HepG2 (cell line): ENCODE results near the gene SLC12A3. TPM values are rescaled to one million over a fixed set of nuclear protein-coding genes. Genes with fewer than 3 reads are reported as not detected.

ENCODE experiments used
- ARID4A ChIP-seq: sonication (generic); formaldehyde crosslinking; IDR thresholded peaks from 2 replicates; pipeline ENCODE4 v1.5.0; 2020; ENCODE audit warnings: mild to moderate bottlenecking, missing genetic modification reagents, borderline replicate concordance
- BRD4 ChIP-seq: sonication (generic); formaldehyde crosslinking; IDR thresholded peaks from 2 replicates; pipeline ENCODE4 v1.4.0; 2020; ENCODE audit warnings: missing genetic modification reagents
- MLXIP ChIP-seq: sonication (generic); formaldehyde crosslinking; IDR thresholded peaks from 2 replicates; pipeline ENCODE4 v1.9.0; 2021; ENCODE audit warnings: missing genetic modification reagents, borderline replicate concordance
- RNF219 ChIP-seq: sonication (generic); formaldehyde crosslinking; IDR thresholded peaks from 2 replicates; pipeline ENCODE4 v1.5.0; 2020; ENCODE audit warnings: mild to moderate bottlenecking, missing genetic modification reagents
- TFAP4 ChIP-seq: sonication (generic); IDR thresholded peaks from 2 replicates; pipeline ENCODE4 v1.6.1; 2016; ENCODE audit warnings: low read depth, borderline replicate concordance
- TGIF2 ChIP-seq: IDR thresholded peaks from 2 replicates; pipeline ENCODE4 v1.6.1; 2016; ENCODE audit warnings: control low read depth, missing compliant biosample characterization
- ZMYM2 ChIP-seq: sonication (generic); formaldehyde crosslinking; IDR thresholded peaks from 2 replicates; pipeline ENCODE4 v1.8.0; 2022; ENCODE audit warnings: mild to moderate bottlenecking, missing genetic modification reagents
- ZNF263 ChIP-seq: sonication (generic); formaldehyde crosslinking; IDR thresholded peaks from 2 replicates; pipeline ENCODE4 v1.4.0; 2020; ENCODE audit warnings: missing genetic modification reagents
- ZNF34 ChIP-seq: sonication (generic); formaldehyde crosslinking; IDR thresholded peaks from 2 replicates; pipeline ENCODE4 v1.4.0; 2020; ENCODE audit warnings: mild to moderate bottlenecking, missing genetic modification reagents, borderline replicate concordance
- ZNF430 ChIP-seq: sonication (generic); formaldehyde crosslinking; IDR thresholded peaks from 2 replicates; pipeline ENCODE4 v1.9.0; 2021; ENCODE audit warnings: mild to moderate bottlenecking, missing genetic modification reagents
- ZNF574 ChIP-seq: sonication (generic); formaldehyde crosslinking; IDR thresholded peaks from 2 replicates; pipeline ENCODE4 v1.4.0; 2020; ENCODE audit warnings: missing genetic modification reagents
- ZNF598 ChIP-seq: sonication (generic); formaldehyde crosslinking; IDR thresholded peaks from 2 replicates; pipeline ENCODE4 v1.5.1; 2020; ENCODE audit warnings: mild to moderate bottlenecking, missing genetic modification reagents, borderline replicate concordance
- ZNF629 ChIP-seq: sonication (generic); formaldehyde crosslinking; conservative IDR thresholded peaks from 2 replicates; pipeline ENCODE4 v1.5.0; 2020; ENCODE audit warnings: missing genetic modification reagents
- ZNF788 ChIP-seq: sonication (generic); formaldehyde crosslinking; IDR thresholded peaks from 2 replicates; pipeline ENCODE4 v1.5.0; 2020; ENCODE audit warnings: mild to moderate bottlenecking, missing genetic modification reagents, borderline replicate concordance
- polyA plus RNA-seq, 8 experiments: library from polyadenylated mRNA; depleted of rRNA in 3 of 8; stranded (reverse) in 7 of 8; unstranded in 1 of 8; fragments of >200 nt; fragmentation: Illumina TruSeq in 4 of 8; extraction: Trizol in 4 of 8; gene quantifications; 2 replicates each; pipeline versions ENCODE4 v1.2.1 to v1.2.3, GENCODE V29; 2011 to 2016; ENCODE audit warnings: low read depth in 4 of 8, missing spikeins in 1 of 8, mixed read lengths in 1 of 8; ENCODE audit not compliant: insufficient read depth in 1 of 8
- total RNA-seq, 5 experiments: library from RNA; depleted of rRNA; stranded (reverse); fragments of >200 nt; fragmentation: Illumina TruSeq; extraction: Trizol; gene quantifications; 2 replicates each; pipeline ENCODE4 v1.2.3, GENCODE V29; 2016; ENCODE audit warnings: low read depth in 1 of 5

The SLC12A3 gene
- total and polyA plus RNA-seq, 2 of the 13 experiments (the other 11 are each of a cell fraction or from before 2014, with no cell fraction given) = 6.2 TPM; not detected in 1

GRCh38 chr16:56848955-56849689 lies 15.9 kb upstream of the SLC12A3 start (continued):
- TF ChIP-seq MLXIP = 0 out of 2 replicates have a peak, but pooled peaks have one; percentile 25
- TF ChIP-seq ZNF430 = no peak
- 0 out of 2 replicates have a peak, but pooled peaks have one; percentile 27 for TF ChIP-seq ZNF598 (CRISPR knock-in tag)
- TF ChIP-seq ZNF263 (CRISPR knock-in tag) = peak; percentile 86
- 0 out of 2 replicates have a peak, but pooled peaks have one; percentile 10 for TF ChIP-seq ZNF629 (CRISPR knock-in tag)
- peak; percentile 43; the same call in 1 of the 2 replicates for TF ChIP-seq TGIF2 (CRISPR knock-in tag)
- 0 out of 2 replicates have a peak, but pooled peaks have one; percentile 44 for TF ChIP-seq TFAP4
- TF ChIP-seq ZNF788 = peak; percentile 25; the same call in 1 of the 2 replicates
- 0 out of 2 replicates have a peak, but pooled peaks have one; percentile 26 for TF ChIP-seq RNF219
- TF ChIP-seq ZMYM2 (CRISPR knock-in tag) = no peak
- TF ChIP-seq ZNF574 (CRISPR knock-in tag) = 0 out of 2 replicates have a peak, but pooled peaks have one; percentile 6
- peak; percentile 35; the same call in 1 of the 2 replicates for TF ChIP-seq BRD4 (CRISPR knock-in tag)
- TF ChIP-seq ARID4A (CRISPR knock-in tag) = peak; percentile 2; the same call in 1 of the 2 replicates
- no peak for TF ChIP-seq ZNF34 (CRISPR knock-in tag)
